CD14-positive monocyte (primary cell): ENCODE data around the gene TCEANC2. TPM values are rescaled to one million over a fixed set of nuclear protein-coding genes. Genes with fewer than 3 reads are reported as not detected.

ENCODE experiments used
- DNase-seq, 3 donors: peaks; one replicate each; pipeline ENCODE4 v3.0.0-alpha.2; 2011 to 2022
- H2AFZ ChIP-seq: 2 replicates; pipeline ENCODE4 v1.6.0; 2012; ENCODE audit warnings: mild to moderate bottlenecking, low read depth, low read length, inconsistent platforms; ENCODE audit not compliant: insufficient read depth, poor library complexity, severe bottlenecking
- H3K27ac ChIP-seq, 2 donors: 1 replicate in 1 of 2; 2 replicates in 1 of 2; pipeline ENCODE4 v1.5.1; 2012 to 2013; ENCODE audit warnings: low read length in 2 of 2, control low read depth in 1 of 2, inconsistent platforms in 1 of 2, low read depth in 1 of 2, mild to moderate bottlenecking in 1 of 2
- H3K27me3 ChIP-seq, 2 donors: one replicate each; pipeline versions ENCODE4 v1.6.0 to v1.6.1; 2011 to 2013; ENCODE audit warnings: low read length in 2 of 2; ENCODE audit not compliant: control insufficient read depth in 2 of 2, insufficient read depth in 2 of 2
- H3K36me3 ChIP-seq, 2 donors: replicated peaks in 1 of 2; 1 replicate in 1 of 2; 2 replicates in 1 of 2; pipeline versions ENCODE4 v1.5.1 to v1.6.1; 2012 to 2013; ENCODE audit warnings: low read length in 2 of 2, control low read depth in 1 of 2, inconsistent platforms in 1 of 2, mild to moderate bottlenecking in 1 of 2; ENCODE audit not compliant: insufficient read depth in 2 of 2, control insufficient read depth in 1 of 2
- H3K4me1 ChIP-seq, 2 donors: 1 replicate in 1 of 2; 2 replicates in 1 of 2; pipeline versions ENCODE4 v1.5.1 to v1.6.1; 2012 to 2013; ENCODE audit warnings: low read length in 2 of 2, control low read depth in 1 of 2, inconsistent platforms in 1 of 2, mild to moderate bottlenecking in 1 of 2, moderate library complexity in 1 of 2; ENCODE audit not compliant: insufficient read depth in 2 of 2, control insufficient read depth in 1 of 2
- H3K4me2 ChIP-seq: replicated peaks from 2 replicates; pipeline ENCODE3; 2012; ENCODE audit warnings: low read length, moderate library complexity, mild to moderate bottlenecking; ENCODE audit not compliant: poor library complexity, severe bottlenecking; ENCODE audit errors: extremely low read depth
- H3K4me3 ChIP-seq, 3 experiments: fragments of 200-600 bp in 1 of 3; sonication (generic) in 1 of 3; replicated peaks in 1 of 3; 1 replicate in 2 of 3; 2 replicates in 1 of 3; pipeline ENCODE4 v1.5.1; 2011 to 2013; ENCODE audit warnings: low read length in 3 of 3, mild to moderate bottlenecking in 3 of 3, control low read depth in 2 of 3, low read depth in 2 of 3, inconsistent platforms in 1 of 3, moderate library complexity in 1 of 3
- H3K79me2 ChIP-seq: 2 replicates; pipeline ENCODE4 v1.6.0; 2012; ENCODE audit warnings: mild to moderate bottlenecking, control low read depth, inconsistent platforms, low read length, moderate library complexity; ENCODE audit not compliant: insufficient read depth
- H3K9ac ChIP-seq: 2 replicates; pipeline ENCODE4 v1.6.0; 2017; ENCODE audit warnings: low read length, mild to moderate bottlenecking; ENCODE audit not compliant: insufficient read depth, poor library complexity, severe bottlenecking
- H3K9me3 ChIP-seq, 2 donors: replicated peaks in 1 of 2; 1 replicate in 1 of 2; 2 replicates in 1 of 2; pipeline versions ENCODE4 v1.5.1 to v1.6.1; 2012 to 2013; ENCODE audit warnings: low read length in 2 of 2, control low read depth in 1 of 2; ENCODE audit not compliant: control insufficient read depth in 1 of 2, insufficient read depth in 1 of 2
- H4K20me1 ChIP-seq: 2 replicates; pipeline ENCODE4 v1.6.0; 2012; ENCODE audit warnings: mild to moderate bottlenecking, low read length, control low read depth, moderate library complexity; ENCODE audit not compliant: insufficient read depth
- H3K27ac Mint-ChIP-seq, 7 donors: one replicate each; pipeline ENCODE4 v1.8.0; 2020; ENCODE audit warnings: mild to moderate bottlenecking in 7 of 7, mixed read lengths in 7 of 7, moderate library complexity in 6 of 7, inconsistent platforms in 2 of 7
- H3K27me3 Mint-ChIP-seq, 3 donors: one replicate each; pipeline ENCODE4 v1.8.0; 2021 to 2022; ENCODE audit warnings: low read depth in 3 of 3, mild to moderate bottlenecking in 3 of 3, mixed read lengths in 3 of 3, moderate library complexity in 3 of 3, inconsistent platforms in 1 of 3
- H3K36me3 Mint-ChIP-seq, 2 donors: one replicate each; pipeline ENCODE4 v1.8.0; 2020; ENCODE audit warnings: mixed read lengths in 2 of 2, inconsistent platforms in 1 of 2, mild to moderate bottlenecking in 1 of 2
- H3K4me1 Mint-ChIP-seq: one replicate; pipeline ENCODE4 v1.8.0; 2020; ENCODE audit warnings: mild to moderate bottlenecking, mixed read lengths
- H3K4me3 Mint-ChIP-seq, 2 donors: one replicate each; pipeline ENCODE4 v1.8.0; 2020; ENCODE audit warnings: mild to moderate bottlenecking in 2 of 2, mixed read lengths in 2 of 2, moderate library complexity in 1 of 2
- H3K9me3 Mint-ChIP-seq, 7 donors: one replicate each; pipeline ENCODE4 v1.8.0; 2020 to 2022; ENCODE audit warnings: mixed read lengths in 7 of 7, mild to moderate bottlenecking in 6 of 7, moderate library complexity in 6 of 7, inconsistent platforms in 2 of 7
- WGBS: methylation state at CpG from one replicate; pipeline ENCODE4 v1.1.5; 2013; ENCODE audit warnings: missing lambda C conversion rate; ENCODE audit not compliant: insufficient coverage; 5-methylcytosine and 5-hydroxymethylcytosine counted together
- intact Hi-C, 2 donors: fragments of 100-400 bp; cut with micrococcal nuclease; formaldehyde crosslinking; loops; one replicate each; pipeline versions ENCODE4 v1.15.0 to v1.15.1; 2023
- polyA plus RNA-seq, 3 donors: library from polyadenylated mRNA; depleted of rRNA in 1 of 3; unstranded in 2 of 3; stranded (reverse) in 1 of 3; fragments of 300-500 nt in 2 of 3; fragments of >200 nt in 1 of 3; fragmentation: Illumina TruSeq in 2 of 3; gene quantifications; 1 replicate in 2 of 3; 2 replicates in 1 of 3; pipeline ENCODE4 v1.2.3, GENCODE V29; 2012 to 2021
- TF ChIP-seq, protein P1 (sequence below): fragments of 200-600 bp; IDR thresholded peaks from one replicate; pipeline ENCODE4 v1.8.0; 2022; ENCODE audit warnings: antibody characterized with exemption, mild to moderate bottlenecking

TCEANC2 gene
- polyA plus RNA-seq, 3 donors: 3.0 to 6.7 (median 3.8) TPM

DNA sequence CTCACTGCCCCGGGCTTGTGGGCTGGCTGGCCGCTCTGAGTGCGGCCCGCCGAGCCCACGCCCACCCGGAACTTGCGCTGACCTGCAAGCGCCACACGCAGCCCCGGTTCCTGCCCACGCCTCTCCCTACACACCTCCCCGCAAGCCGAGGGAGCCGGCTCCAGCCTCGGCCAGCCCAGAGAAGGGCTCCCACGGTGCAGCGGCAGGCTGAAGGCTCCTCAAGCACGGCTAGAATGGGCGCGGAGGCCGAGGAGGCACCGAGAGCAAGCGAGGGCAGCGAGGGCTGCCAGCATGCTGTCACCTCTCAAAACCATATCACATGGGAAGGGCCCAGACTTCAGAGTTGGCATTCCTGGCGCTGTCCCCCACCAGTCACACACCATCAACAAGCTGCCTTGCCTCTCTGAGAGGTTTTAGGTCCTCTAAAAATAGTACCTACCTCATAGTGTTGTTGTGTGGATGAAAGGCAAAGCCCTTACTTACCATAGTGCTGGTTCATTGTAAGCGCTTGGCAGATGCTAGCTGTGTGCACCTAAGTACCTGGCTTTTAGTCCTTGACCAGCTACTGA, 48.8 kb upstream of the TCEANC2 start:
- Mint-ChIP-seq H3K4me3 (no peak overlapping the region), H3K9me3 (peaks cover 2 to 12% (median 5%) of the 10 kb centered on the region in 7 donors), H3K27ac (no peak overlapping the region), H3K27me3 (peaks cover 0 to 7% (median 5%) of the 10 kb centered on the region in 3 donors), H3K4me1 (no peaks in the 10 kb centered on the region), H3K36me3 (no peaks in the 10 kb centered on the region)
- Histone ChIP-seq H3K4me3 (no peak overlapping the region), H3K4me1 (no peaks in the 10 kb centered on the region), H3K27me3 (no peaks in the 10 kb centered on the region), H2AFZ (no peak overlapping the region), H3K9ac (no peak overlapping the region), H3K27ac (no peak overlapping the region), H3K36me3 (no peaks in the 10 kb centered on the region), H3K4me2 (no peak overlapping the region), H3K79me2 (no peaks in the 10 kb centered on the region), H4K20me1 (no peaks in the 10 kb centered on the region), H3K9me3 (peaks cover 0 to 10% of the 10 kb centered on the region in 2 donors)
- intact Hi-C loops: no loop called here
- no peak for DNase-seq
- TF ChIP-seq, protein P1, sequence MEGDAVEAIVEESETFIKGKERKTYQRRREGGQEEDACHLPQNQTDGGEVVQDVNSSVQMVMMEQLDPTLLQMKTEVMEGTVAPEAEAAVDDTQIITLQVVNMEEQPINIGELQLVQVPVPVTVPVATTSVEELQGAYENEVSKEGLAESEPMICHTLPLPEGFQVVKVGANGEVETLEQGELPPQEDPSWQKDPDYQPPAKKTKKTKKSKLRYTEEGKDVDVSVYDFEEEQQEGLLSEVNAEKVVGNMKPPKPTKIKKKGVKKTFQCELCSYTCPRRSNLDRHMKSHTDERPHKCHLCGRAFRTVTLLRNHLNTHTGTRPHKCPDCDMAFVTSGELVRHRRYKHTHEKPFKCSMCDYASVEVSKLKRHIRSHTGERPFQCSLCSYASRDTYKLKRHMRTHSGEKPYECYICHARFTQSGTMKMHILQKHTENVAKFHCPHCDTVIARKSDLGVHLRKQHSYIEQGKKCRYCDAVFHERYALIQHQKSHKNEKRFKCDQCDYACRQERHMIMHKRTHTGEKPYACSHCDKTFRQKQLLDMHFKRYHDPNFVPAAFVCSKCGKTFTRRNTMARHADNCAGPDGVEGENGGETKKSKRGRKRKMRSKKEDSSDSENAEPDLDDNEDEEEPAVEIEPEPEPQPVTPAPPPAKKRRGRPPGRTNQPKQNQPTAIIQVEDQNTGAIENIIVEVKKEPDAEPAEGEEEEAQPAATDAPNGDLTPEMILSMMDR: no peak
- 94% methylated on average over 21 of the region's 27 CpGs for WGBS

DNA sequence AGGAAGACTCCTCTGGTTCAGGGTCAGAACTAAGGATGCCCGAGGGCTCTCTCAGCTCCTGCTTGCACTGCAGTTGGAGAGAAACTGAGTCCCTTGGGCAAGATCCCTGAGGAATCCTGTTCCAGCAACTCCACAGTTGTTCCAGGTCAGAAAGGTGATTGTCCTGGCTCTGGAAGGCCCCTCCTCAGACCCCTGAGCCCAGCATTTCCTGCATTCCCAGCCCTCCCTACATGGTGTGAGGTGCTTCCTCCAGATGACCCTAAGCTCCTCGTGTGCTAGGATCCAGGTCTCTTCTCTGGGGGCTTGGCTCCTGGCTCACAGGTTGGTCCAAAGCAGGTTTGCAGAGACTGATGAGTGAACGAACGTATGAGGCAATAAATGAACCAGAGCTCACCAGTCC, 46.9 kb upstream of the TCEANC2 start:
- H3K9me3 ChIP-seq: peaks cover 0 to 10% of the 10 kb centered on the region in 2 donors
- H3K9me3 Mint-ChIP-seq: peaks cover 2 to 12% (median 5%) of the 10 kb centered on the region in 7 donors
- DNase-seq: no peak

More for the DNA sequence above, 46.9 kb upstream of the TCEANC2 start:
- WGBS: 91% methylated on average over 4 of the region's 4 CpGs
- Histone ChIP-seq H3K79me2 (no peaks in the 10 kb centered on the region), H3K27ac (no peak overlapping the region), H3K27me3 (no peaks in the 10 kb centered on the region), H3K9ac (no peak overlapping the region), H3K36me3 (no peaks in the 10 kb centered on the region), H3K4me2 (no peak overlapping the region), H3K4me1 (no peaks in the 10 kb centered on the region), H3K4me3 (no peak overlapping the region), H4K20me1 (no peaks in the 10 kb centered on the region), H2AFZ (no peak overlapping the region)
- Mint-ChIP-seq H3K4me1 (no peaks in the 10 kb centered on the region), H3K27me3 (peaks cover 3 to 9% (median 8%) of the 10 kb centered on the region in 3 donors), H3K4me3 (no peak overlapping the region), H3K36me3 (no peaks in the 10 kb centered on the region), H3K27ac (no peak overlapping the region)
- intact Hi-C loops: no loop called here
- TF ChIP-seq, protein P1: no peak
